HG02588 (cell line): ENCODE measurements around the gene TMEM80.

Source experiments
- ATAC-seq: cut with Tn5 transposase; IDR thresholded peaks from one replicate; pipeline ENCODE4 v1.9.1; 2021; ENCODE audit warnings: mild to moderate bottlenecking, moderate library complexity; ENCODE audit not compliant: unreplicated experiment

TMEM80 gene

GRCh38 chr11:742571-743201, 47.1 kb downstream of the TMEM80 start:
- no peak for ATAC-seq

DNA sequence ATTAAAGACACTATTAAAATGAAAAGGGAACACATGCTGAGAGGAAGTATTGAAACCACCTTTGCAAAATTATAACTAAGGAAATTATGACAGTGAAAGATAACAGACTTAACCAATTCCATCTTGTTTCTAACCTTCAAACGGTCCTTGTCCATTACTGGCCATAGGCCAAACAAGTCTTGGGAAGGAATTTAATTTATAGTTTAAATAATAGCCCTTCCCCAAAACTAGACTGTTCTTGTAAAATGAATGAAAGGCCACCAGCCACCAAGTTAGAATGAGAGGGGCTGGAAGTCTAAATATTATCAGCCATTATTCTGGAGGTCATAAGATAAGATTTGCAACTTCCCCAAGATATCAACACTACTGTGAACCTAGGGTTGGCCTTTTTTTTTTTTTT, 49.8 kb downstream of the TMEM80 start:
- no peak for ATAC-seq

- ATAC-seq = peak; percentile 10
These were observed 50.9 kb downstream of the TMEM80 start for GRCh38 chr11:746289-747157.

DNA sequence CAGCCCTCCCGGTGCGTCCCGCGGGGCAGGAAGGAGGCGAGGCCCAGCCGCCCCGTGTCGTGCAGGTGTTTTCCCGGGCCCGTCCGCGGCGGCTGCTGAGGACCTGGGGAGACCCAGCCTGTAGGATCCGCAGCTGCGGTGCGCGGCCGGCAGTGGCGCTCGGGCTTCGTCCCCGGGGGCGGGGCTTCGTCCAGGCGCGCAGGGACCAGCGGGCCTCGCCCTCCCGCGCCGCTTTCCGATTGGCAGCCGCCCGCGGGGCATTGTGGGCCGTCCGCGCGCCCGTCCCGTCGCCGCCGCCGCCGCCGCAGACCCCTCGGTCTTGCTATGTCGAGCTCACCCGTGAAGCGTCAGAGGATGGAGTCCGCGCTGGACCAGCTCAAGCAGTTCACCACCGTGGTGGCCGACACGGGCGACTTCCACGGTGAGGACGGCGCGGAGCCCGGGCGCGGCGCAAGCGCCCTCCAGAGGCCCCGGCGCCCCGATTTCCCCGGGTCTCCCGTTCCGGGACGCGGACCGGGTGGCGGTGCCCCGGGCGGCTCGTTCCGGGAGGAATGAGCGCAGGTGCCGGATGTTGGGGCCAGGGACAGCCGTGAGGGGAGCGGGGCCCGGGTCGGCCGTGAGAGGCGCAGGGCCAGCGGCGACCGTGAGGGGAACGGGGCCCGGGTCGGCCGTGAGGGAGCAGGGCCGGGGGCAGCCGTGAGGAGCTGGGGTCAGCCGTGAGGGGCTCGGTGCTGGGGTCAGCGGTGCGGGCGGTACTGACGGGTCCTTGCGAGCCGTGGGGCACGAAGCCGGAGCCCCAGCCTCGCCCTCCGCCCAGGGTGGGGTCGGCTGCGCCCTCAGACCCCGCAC, 51.8 kb downstream of the TMEM80 start, which contains the start of gene TALDO1:
TSS of gene TALDO1 (plus strand) at position 307 of the 849 bp plus-strand sequence. CDS start at position 325, 18 bp downstream.
- peak; percentile 83 for ATAC-seq

DNA sequence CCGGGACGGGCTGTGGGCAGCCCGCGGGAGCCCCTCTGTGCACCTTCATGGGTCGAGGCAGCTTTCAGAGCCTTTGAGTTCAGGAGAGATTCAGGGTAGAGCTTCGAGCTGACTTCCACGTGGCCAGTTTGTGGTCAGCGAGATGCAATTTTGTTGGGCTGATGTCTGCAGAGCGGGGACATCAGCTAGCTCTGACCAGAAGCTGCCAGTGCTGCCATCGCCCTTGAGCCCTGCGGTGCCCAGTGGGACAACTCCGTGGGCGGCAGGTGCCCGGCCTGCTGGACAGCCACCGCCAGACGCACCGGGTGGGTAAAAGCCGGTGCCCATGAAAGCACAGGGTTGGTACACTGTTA, 52.4 kb downstream of the TMEM80 start:
- ATAC-seq = peak; percentile 9

DNA sequence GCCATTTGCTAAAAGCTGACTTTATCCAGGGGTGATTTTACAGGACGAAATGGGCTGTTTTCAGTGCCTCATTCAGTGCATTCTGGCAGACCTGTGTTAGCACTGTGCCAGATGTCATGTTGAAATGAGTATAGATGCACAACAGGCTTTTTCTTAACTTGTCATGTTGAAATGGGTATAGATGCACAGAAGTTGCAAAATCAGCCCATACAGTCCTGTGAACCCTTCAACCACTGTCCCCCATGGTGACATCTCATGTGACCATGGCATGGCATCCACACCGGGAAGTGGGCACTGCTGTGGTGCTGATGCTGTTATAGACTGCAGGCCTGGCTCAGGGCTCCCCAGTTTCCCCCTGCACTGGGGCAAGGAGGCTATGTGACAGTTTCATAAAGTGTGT, 54.1 kb downstream of the TMEM80 start:
- ATAC-seq = no peak
